Tibial nerve (tissue), 4 donors: ENCODE measurements around the gene TM9SF2.

Experiments
- CTCF ChIP-seq, 5 experiments: fragments of 200-600 bp in 3 of 5; fragments of 450-650 bp in 2 of 5; sonication (generic) in 3 of 5; IDR thresholded peaks; one replicate each; pipeline ENCODE4 v1.5.1; 2016 to 2019; ENCODE audit warnings: antibody characterized with exemption in 5 of 5, mild to moderate bottlenecking in 3 of 5, moderate library complexity in 2 of 5
- EP300 ChIP-seq, 2 donors: sonication (generic); formaldehyde crosslinking; IDR thresholded peaks; one replicate each; pipeline ENCODE4 v1.6.1; 2017; ENCODE audit warnings: antibody characterized with exemption in 2 of 2, mild to moderate bottlenecking in 1 of 2

- TF ChIP-seq CTCF (IDR thresholded peaks at IDR 0.05) (no peak), EP300 (IDR thresholded peaks at IDR 0.05) (no peak)
Observed at GRCh38 chr13:99587021-99587420, 85.7 kb downstream of the TM9SF2 start.
